Neural progenitor cell (in vitro differentiated cells): ENCODE measurements around the gene ARHGEF37. TPM values are rescaled to one million over a fixed set of nuclear protein-coding genes. Genes with fewer than 3 reads are reported as not detected.
A peak's percentile ranks its signal among the peaks of the same experiment; 100 is the strongest.

Experiments used
- DNase-seq: peaks from one replicate; pipeline ENCODE4 v3.0.0-alpha.2; 2016; ENCODE audit warnings: low spot score
- H2AFZ ChIP-seq: fragments of 200-600 bp; sonication (generic); replicated peaks from 2 replicates; pipeline ENCODE4 v1.6.1; 2016; ENCODE audit warnings: antibody characterized with exemption
- H3F3A ChIP-seq: fragments of 200-600 bp; sonication (generic); 2 replicates; pipeline ENCODE4 v1.6.1; 2016; ENCODE audit warnings: antibody characterized with exemption, low read depth
- H3K27ac ChIP-seq: fragments of 200-600 bp; sonication (generic); 2 replicates; pipeline ENCODE4 v1.5.1; 2016; ENCODE audit warnings: mild to moderate bottlenecking
- H3K27me3 ChIP-seq: fragments of 200-600 bp; sonication (generic); 2 replicates; pipeline ENCODE4 v1.6.1; 2016; ENCODE audit warnings: mild to moderate bottlenecking, moderate library complexity
- H3K36me3 ChIP-seq: fragments of 200-600 bp; sonication (generic); 2 replicates; pipeline ENCODE4 v1.5.1; 2016
- H3K4me1 ChIP-seq: fragments of 200-600 bp; sonication (generic); 2 replicates; pipeline ENCODE4 v1.6.1; 2016; ENCODE audit warnings: mixed run types
- H3K4me2 ChIP-seq: fragments of 200-600 bp; sonication (generic); 2 replicates; pipeline ENCODE4 v1.6.1; 2016
- H3K4me3 ChIP-seq: fragments of 200-600 bp; sonication (generic); 2 replicates; pipeline ENCODE4 v1.5.1; 2016
- H3K79me2 ChIP-seq: fragments of 200-600 bp; sonication (generic); 2 replicates; pipeline ENCODE4 v1.6.1; 2016; ENCODE audit warnings: low read depth
- H3K9ac ChIP-seq: fragments of 200-600 bp; sonication (generic); 2 replicates; pipeline ENCODE4 v1.6.1; 2016
- H3K9me3 ChIP-seq: fragments of 200-600 bp; sonication (generic); 2 replicates; pipeline ENCODE4 v1.5.1; 2016; ENCODE audit warnings: low read depth
- H4K20me1 ChIP-seq: fragments of 200-600 bp; sonication (generic); 2 replicates; pipeline ENCODE4 v1.6.1; 2016; ENCODE audit warnings: low read depth
- H3K27ac Mint-ChIP-seq: 3 replicates; pipeline ENCODE4 v1.8.0; 2021; ENCODE audit warnings: mixed read lengths
- H3K27me3 Mint-ChIP-seq: 2 replicates; pipeline ENCODE4 v1.8.0; 2022; ENCODE audit warnings: low read depth, mild to moderate bottlenecking, inconsistent platforms, moderate library complexity, mixed read lengths; ENCODE audit not compliant: insufficient read depth
- H3K36me3 Mint-ChIP-seq: 3 replicates; pipeline ENCODE4 v1.8.0; 2021; ENCODE audit warnings: mixed read lengths
- H3K4me1 Mint-ChIP-seq: 3 replicates; pipeline ENCODE4 v1.8.0; 2021; ENCODE audit warnings: mixed read lengths
- H3K4me3 Mint-ChIP-seq: 3 replicates; pipeline ENCODE4 v1.8.0; 2021; ENCODE audit warnings: mild to moderate bottlenecking, moderate library complexity, mixed read lengths
- H3K9me3 Mint-ChIP-seq: 3 replicates; pipeline ENCODE4 v1.8.0; 2020; ENCODE audit warnings: mixed read lengths
- CTCF ChIP-seq: fragments of 200-600 bp; sonication (generic); IDR thresholded peaks from 2 replicates; pipeline ENCODE4 v1.5.1; 2017; ENCODE audit warnings: antibody characterized with exemption, mild to moderate bottlenecking
- EZH2 ChIP-seq: fragments of 200-600 bp; sonication (generic); IDR thresholded peaks from 2 replicates; pipeline ENCODE4 v1.6.1; 2017; ENCODE audit warnings: antibody characterized with exemption, mild to moderate bottlenecking, moderate library complexity
- EZH2phosphoT487 ChIP-seq: fragments of 200-600 bp; sonication (generic); IDR thresholded peaks from 2 replicates; pipeline ENCODE4 v1.6.1; 2017; ENCODE audit warnings: antibody characterized with exemption
- total RNA-seq: library from RNA; depleted of rRNA; stranded (reverse); fragments of >200 nt; gene quantifications from 2 replicates; pipeline ENCODE4 v1.2.3, GENCODE V29; 2015; ENCODE audit warnings: low replicate concordance

The ARHGEF37 gene
- total RNA-seq, 1 donor from 2014 or later, result 0.99 TPM

DNA sequence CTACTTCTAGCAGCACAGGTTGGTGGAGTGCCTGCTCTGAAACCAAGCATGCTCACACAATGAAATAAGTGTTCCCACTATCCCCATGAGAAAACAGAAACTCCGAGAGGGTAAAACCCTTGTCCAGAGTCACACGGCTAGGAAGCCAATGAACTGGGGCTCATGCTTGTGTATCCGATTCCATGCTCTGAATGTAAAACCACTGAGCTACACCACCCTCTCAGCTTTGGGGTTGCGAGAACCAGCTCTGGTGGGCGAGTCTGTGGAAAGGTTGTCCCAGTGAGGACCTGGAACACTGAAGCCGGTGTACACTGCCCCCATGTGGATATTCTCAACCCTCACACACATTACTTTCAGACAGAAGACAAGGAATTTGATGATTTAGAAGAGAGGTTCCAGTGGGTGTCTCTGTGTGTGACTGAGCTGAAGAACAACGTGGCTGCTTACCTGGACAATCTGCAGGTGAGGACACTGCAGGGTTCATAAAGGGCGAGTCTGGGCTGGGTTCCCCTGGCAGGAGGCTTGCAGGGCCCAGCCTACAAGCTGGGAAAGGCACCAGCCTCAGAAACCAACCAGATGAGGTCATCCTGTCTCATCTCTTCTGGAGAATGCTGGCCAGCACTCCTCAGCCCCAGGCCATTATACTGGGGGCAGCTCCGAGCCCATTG lies 37.4 kb downstream of the ARHGEF37 start:
- H4K20me1 ChIP-seq, result no peaks in the 10 kb centered on the region
- H2AFZ ChIP-seq, result peak overlapping the region; percentile 57
- no peak overlapping the region for H3K4me3 Mint-ChIP-seq
- no peaks in the 10 kb centered on the region for H3K36me3 Mint-ChIP-seq
- no peaks in the 10 kb centered on the region for H3K9me3 ChIP-seq
- no peaks in the 10 kb centered on the region for H3F3A ChIP-seq
- peaks cover 7% of the 10 kb centered on the region for H3K4me1 Mint-ChIP-seq
- no peak overlapping the region for H3K9ac ChIP-seq
- peaks cover 3% of the 10 kb centered on the region for H3K4me1 ChIP-seq
- peaks cover 7% of the 10 kb centered on the region for H3K27me3 Mint-ChIP-seq
- no peaks in the 10 kb centered on the region for H3K27me3 ChIP-seq
- H3K27ac ChIP-seq, result no peak overlapping the region
- DNase-seq, result peak; percentile 68
- H3K4me2 ChIP-seq, result no peak overlapping the region
- TF ChIP-seq EZH2phosphoT487 (no peak), CTCF (peak; percentile 84), EZH2 (no peak)
- no peaks in the 10 kb centered on the region for H3K36me3 ChIP-seq
- H3K4me3 ChIP-seq, result no peak overlapping the region
- no peaks in the 10 kb centered on the region for H3K79me2 ChIP-seq
- no peaks in the 10 kb centered on the region for H3K9me3 Mint-ChIP-seq
- peak overlapping the region; percentile 81 for H3K27ac Mint-ChIP-seq

- no peaks in the 10 kb centered on the region for H3K9me3 Mint-ChIP-seq
- DNase-seq, result no peak
- no peak overlapping the region for H3K4me3 Mint-ChIP-seq
- no peak overlapping the region for H3K27ac Mint-ChIP-seq
- Histone ChIP-seq H3K4me1 (no peaks in the 10 kb centered on the region), H4K20me1 (no peaks in the 10 kb centered on the region), H3K36me3 (no peaks in the 10 kb centered on the region), H2AFZ (no peak overlapping the region), H3K27ac (no peak overlapping the region), H3K79me2 (no peaks in the 10 kb centered on the region), H3F3A (no peaks in the 10 kb centered on the region), H3K4me3 (no peak overlapping the region), H3K9ac (no peak overlapping the region), H3K9me3 (no peaks in the 10 kb centered on the region), H3K4me2 (no peak overlapping the region), H3K27me3 (no peaks in the 10 kb centered on the region)
- H3K36me3 Mint-ChIP-seq, result no peaks in the 10 kb centered on the region
- H3K27me3 Mint-ChIP-seq, result peaks cover 7% of the 10 kb centered on the region
- H3K4me1 Mint-ChIP-seq, result peaks cover 7% of the 10 kb centered on the region
- TF ChIP-seq CTCF (no peak), EZH2 (no peak), EZH2phosphoT487 (no peak)
These were observed 40.3 kb downstream of the ARHGEF37 start for GRCh38 chr5:149621415-149622098.

DNA sequence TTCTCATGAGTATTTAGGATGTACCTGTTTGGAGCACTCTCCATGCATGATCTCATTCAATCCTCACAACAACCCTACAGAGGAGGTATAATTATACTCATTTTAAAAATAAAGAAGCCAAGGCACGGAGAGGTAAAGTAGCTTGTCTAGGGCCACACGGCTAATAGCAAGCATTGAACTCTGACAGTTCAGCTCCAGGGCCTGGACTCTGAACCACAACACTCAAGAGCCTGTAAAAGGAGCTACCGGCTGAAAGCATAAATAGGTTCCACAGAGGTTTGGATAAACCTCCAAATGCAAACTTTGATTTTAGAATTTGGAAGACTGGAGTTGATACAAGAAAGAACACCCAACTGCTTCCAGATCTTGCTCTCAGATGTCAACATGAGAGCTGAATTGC lies 41.2 kb downstream of the ARHGEF37 start:
- no peaks in the 10 kb centered on the region for H3F3A ChIP-seq
- Mint-ChIP-seq H3K27me3 (peaks cover 7% of the 10 kb centered on the region), H3K27ac (no peak overlapping the region), H3K4me3 (no peak overlapping the region), H3K36me3 (no peaks in the 10 kb centered on the region), H3K9me3 (no peaks in the 10 kb centered on the region), H3K4me1 (peaks cover 7% of the 10 kb centered on the region)
- H3K9ac ChIP-seq, result no peak overlapping the region
- H2AFZ ChIP-seq, result no peak overlapping the region
- H3K27ac ChIP-seq, result no peak overlapping the region
- no peaks in the 10 kb centered on the region for H3K9me3 ChIP-seq
- no peaks in the 10 kb centered on the region for H4K20me1 ChIP-seq
- TF ChIP-seq EZH2, result no peak
- TF ChIP-seq EZH2phosphoT487, result no peak
- H3K4me1 ChIP-seq, result no peaks in the 10 kb centered on the region
- H3K36me3 ChIP-seq, result no peaks in the 10 kb centered on the region
- no peaks in the 10 kb centered on the region for H3K79me2 ChIP-seq
- no peak overlapping the region for H3K4me2 ChIP-seq
- H3K4me3 ChIP-seq, result no peak overlapping the region
- H3K27me3 ChIP-seq, result no peaks in the 10 kb centered on the region
- DNase-seq, result no peak

GRCh38 chr5:149623473-149623872 lies 42.2 kb downstream of the ARHGEF37 start:
- Mint-ChIP-seq H3K36me3 (no peaks in the 10 kb centered on the region), H3K9me3 (no peaks in the 10 kb centered on the region), H3K4me1 (peaks cover 11% of the 10 kb centered on the region), H3K27me3 (peaks cover 7% of the 10 kb centered on the region), H3K4me3 (no peak overlapping the region), H3K27ac (no peak overlapping the region)
- Histone ChIP-seq H3K9ac (no peak overlapping the region), H2AFZ (no peak overlapping the region), H3K4me3 (no peak overlapping the region), H3K4me2 (no peak overlapping the region), H3K9me3 (no peaks in the 10 kb centered on the region), H3F3A (no peaks in the 10 kb centered on the region), H3K27ac (no peak overlapping the region), H3K4me1 (no peaks in the 10 kb centered on the region), H4K20me1 (no peaks in the 10 kb centered on the region), H3K27me3 (no peaks in the 10 kb centered on the region), H3K36me3 (no peaks in the 10 kb centered on the region), H3K79me2 (no peaks in the 10 kb centered on the region)
- DNase-seq, result no peak
- no peak for TF ChIP-seq EZH2
- TF ChIP-seq CTCF, result no peak
- no peak for TF ChIP-seq EZH2phosphoT487
